H1 (cell line): ENCODE results near the gene SCAF11. TPM values are rescaled to one million over a fixed set of nuclear protein-coding genes. Genes with fewer than 3 reads are reported as not detected.

Source experiments
- BCL11A ChIP-seq, 2 experiments: IDR thresholded peaks; one replicate each; pipeline ENCODE4 v1.6.1; 2011; ENCODE audit warnings: low read depth in 2 of 2, low read length in 2 of 2, mild to moderate bottlenecking in 2 of 2
- CHD7 ChIP-seq: fragments of 300-600 bp; sonication (generic); IDR thresholded peaks from 2 replicates; pipeline ENCODE4 v1.7.1; 2012; ENCODE audit warnings: low read length, moderate library complexity, mild to moderate bottlenecking, inconsistent platforms; ENCODE audit not compliant: insufficient replicate concordance
- KDM4A ChIP-seq: IDR thresholded peaks from one replicate; pipeline ENCODE4 v1.7.1; 2012; ENCODE audit warnings: low read depth, mild to moderate bottlenecking, moderate library complexity, low read length, inconsistent platforms; ENCODE audit not compliant: severe bottlenecking
- KDM5A ChIP-seq: fragments of 200-600 bp; IDR thresholded peaks from 2 replicates; pipeline ENCODE4 v1.7.1; 2012; ENCODE audit warnings: mild to moderate bottlenecking, low read length, inconsistent platforms, mixed read lengths
- NRF1 ChIP-seq: IDR thresholded peaks from 2 replicates; pipeline ENCODE4 v1.6.1; 2011; ENCODE audit warnings: mild to moderate bottlenecking, low read depth, low read length, improper control_type of control experiment
- PHF8 ChIP-seq: fragments of 200-600 bp; sonication (generic); conservative IDR thresholded peaks from 2 replicates; pipeline ENCODE4 v1.7.1; 2012; ENCODE audit warnings: low read depth, mild to moderate bottlenecking, inconsistent platforms, low read length, moderate library complexity
- SIN3A ChIP-seq, 2 experiments: IDR thresholded peaks in 1 of 2; conservative IDR thresholded peaks in 1 of 2; 2 replicates each; pipeline ENCODE4 v1.6.1; 2011 to 2012; ENCODE audit warnings: low read length in 2 of 2, improper control_type of control experiment in 1 of 2, low read depth in 1 of 2, mild to moderate bottlenecking in 1 of 2
- SP4 ChIP-seq: IDR thresholded peaks from 2 replicates; pipeline ENCODE4 v1.6.1; 2012; ENCODE audit warnings: low read length, inconsistent platforms
- SUZ12 ChIP-seq: fragments of 200-600 bp; sonication (generic); IDR thresholded peaks from 2 replicates; pipeline ENCODE4 v1.6.1; 2012; ENCODE audit warnings: mild to moderate bottlenecking, inconsistent platforms, low read length, moderate library complexity, mixed read lengths
- TCF12 ChIP-seq: IDR thresholded peaks from 2 replicates; pipeline ENCODE4 v1.6.1; 2011; ENCODE audit warnings: low read depth, mild to moderate bottlenecking, low read length
- ZNF274 ChIP-seq: IDR thresholded peaks from 2 replicates; pipeline ENCODE4 v1.7.0; 2012; ENCODE audit warnings: low read length, borderline replicate concordance; ENCODE audit errors: extremely low read depth
- polyA plus RNA-seq, 7 experiments: library from polyadenylated mRNA; depleted of rRNA in 3 of 7; stranded (reverse) in 5 of 7; unstranded in 2 of 7; fragments of >200 nt in 5 of 7; fragments of 200-250 nt in 2 of 7; gene quantifications; 1 replicate in 5 of 7; 2 replicates in 1 of 7; 4 replicates in 1 of 7; pipeline versions ENCODE4 v1.2.1 to v1.2.3, GENCODE V29; 2011 to 2013; ENCODE audit warnings: missing spikeins in 2 of 7, mixed read lengths in 2 of 7
- total RNA-seq: library from RNA; stranded (reverse); fragmentation: NEBNext Ultra II Directional; extraction: Animal tissue kit (Norgen Biotek cat#: 25700); gene quantifications from 2 replicates; pipeline ENCODE4 v1.2.1, GENCODE V29; 2021

SCAF11 gene
- total and polyA plus RNA-seq, 2 of the 8 experiments (the other 6 are each of a cell fraction or from before 2014, with no cell fraction given), result 15.1 to 77.8 TPM

GRCh38 chr12:45948546-45948945 is 41.8 kb downstream of the SCAF11 start (continued):
- TF ChIP-seq CHD7, result no peak
- no peak for TF ChIP-seq PHF8
- no peak for TF ChIP-seq NRF1
- TF ChIP-seq ZNF274, result no peak
- no peak for TF ChIP-seq KDM4A
- no peak for TF ChIP-seq SIN3A (conservative IDR thresholded peaks at IDR 0.05 in 1 of 2, IDR thresholded peaks at IDR 0.05 in 1 of 2; ENCODE audit: low read depth in 1 of 2, low read length in 2 of 2)
- TF ChIP-seq KDM5A, result no peak
- no peak for TF ChIP-seq TCF12
- no peak for TF ChIP-seq BCL11A (IDR thresholded peaks at IDR 0.05; ENCODE audit: low read depth in 2 of 2, low read length in 2 of 2)
- no peak for TF ChIP-seq SUZ12
- TF ChIP-seq SP4, result no peak
